ENCODE measurements around the gene LRRC36.

The LRRC36 gene

DNA sequence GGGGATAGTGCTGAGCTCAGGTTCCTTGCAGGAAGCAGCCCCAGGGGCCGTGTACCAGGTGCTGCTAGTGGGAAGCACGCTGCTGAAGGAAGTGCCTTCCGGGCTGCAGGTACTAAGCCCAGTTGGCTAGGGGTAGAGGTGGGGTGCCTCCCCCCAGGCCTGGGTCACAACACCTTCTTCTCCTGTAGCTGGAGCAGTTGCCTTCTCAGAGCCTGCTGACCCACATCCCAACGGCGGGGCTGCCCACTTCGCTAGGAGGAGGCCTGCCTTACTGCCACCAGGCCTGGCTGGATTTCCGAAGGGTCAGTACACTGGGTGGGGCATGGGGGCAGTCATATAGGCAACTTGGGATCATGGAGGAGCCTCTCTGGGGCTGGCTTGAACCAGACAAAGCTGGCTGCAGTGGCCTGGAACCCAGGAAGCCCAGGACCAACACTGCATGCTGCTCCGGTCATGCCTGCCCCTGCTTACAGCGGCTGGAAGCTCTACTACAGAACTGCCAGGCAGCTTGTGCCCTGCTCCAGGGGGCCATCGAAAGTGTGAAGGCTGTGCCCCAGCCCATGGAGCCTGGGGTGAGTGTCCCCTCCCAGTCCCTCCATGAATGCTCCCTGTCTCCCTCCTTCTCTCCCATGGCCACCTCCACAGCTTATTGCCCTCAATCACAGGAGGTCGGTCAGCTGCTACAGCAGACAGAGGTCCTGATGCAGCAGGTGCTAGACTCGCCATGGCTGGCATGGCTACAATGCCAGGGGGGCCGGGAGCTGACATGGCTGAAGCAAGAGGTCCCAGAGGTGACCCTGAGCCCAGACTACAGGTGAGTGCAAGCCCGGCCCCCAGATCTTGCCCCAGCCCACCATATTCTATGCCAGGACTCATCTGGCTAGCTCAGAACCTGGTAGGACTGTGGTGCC, 44.8 kb upstream of the LRRC36 start:
- Histone ChIP-seq H3K4me1 (ENCODE audit: low read length) (peaks cover 11% of the 10 kb centered on the region), H4K20me1 (ENCODE audit: insufficient read depth, low read length) (no peaks in the 10 kb centered on the region)
- no peak for TF ChIP-seq EZH2phosphoT487 (IDR thresholded peaks at IDR 0.05; ENCODE audit: low read depth)
- TF ChIP-seq, protein P1, sequence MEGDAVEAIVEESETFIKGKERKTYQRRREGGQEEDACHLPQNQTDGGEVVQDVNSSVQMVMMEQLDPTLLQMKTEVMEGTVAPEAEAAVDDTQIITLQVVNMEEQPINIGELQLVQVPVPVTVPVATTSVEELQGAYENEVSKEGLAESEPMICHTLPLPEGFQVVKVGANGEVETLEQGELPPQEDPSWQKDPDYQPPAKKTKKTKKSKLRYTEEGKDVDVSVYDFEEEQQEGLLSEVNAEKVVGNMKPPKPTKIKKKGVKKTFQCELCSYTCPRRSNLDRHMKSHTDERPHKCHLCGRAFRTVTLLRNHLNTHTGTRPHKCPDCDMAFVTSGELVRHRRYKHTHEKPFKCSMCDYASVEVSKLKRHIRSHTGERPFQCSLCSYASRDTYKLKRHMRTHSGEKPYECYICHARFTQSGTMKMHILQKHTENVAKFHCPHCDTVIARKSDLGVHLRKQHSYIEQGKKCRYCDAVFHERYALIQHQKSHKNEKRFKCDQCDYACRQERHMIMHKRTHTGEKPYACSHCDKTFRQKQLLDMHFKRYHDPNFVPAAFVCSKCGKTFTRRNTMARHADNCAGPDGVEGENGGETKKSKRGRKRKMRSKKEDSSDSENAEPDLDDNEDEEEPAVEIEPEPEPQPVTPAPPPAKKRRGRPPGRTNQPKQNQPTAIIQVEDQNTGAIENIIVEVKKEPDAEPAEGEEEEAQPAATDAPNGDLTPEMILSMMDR (IDR thresholded peaks at IDR 0.05; ENCODE audit: low read depth, low read length), result no peak

DNA sequence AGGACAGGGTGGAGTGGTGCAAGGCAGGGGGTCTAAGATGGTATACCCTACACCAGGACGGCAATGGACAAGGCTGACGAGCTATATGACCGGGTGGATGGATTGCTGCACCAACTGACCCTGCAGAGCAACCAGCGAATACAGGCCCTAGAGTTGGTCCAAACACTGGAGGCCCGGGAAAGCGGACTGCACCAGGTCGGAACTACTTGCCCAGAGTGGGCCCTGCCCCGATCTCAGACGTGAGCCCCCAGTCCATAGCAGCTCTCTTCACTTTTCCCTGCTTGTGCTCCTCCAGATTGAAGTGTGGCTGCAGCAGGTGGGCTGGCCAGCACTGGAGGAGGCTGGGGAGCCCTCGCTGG, 44.2 kb upstream of the LRRC36 start:
- TF ChIP-seq EZH2phosphoT487 (IDR thresholded peaks at IDR 0.05; ENCODE audit: low read depth), result no peak
- TF ChIP-seq, protein P1 (IDR thresholded peaks at IDR 0.05; ENCODE audit: low read depth, low read length), result no peak

More for the DNA sequence above, 44.8 kb upstream of the LRRC36 start:
- Histone ChIP-seq H3K4me2 (ENCODE audit: low read length) (no peak overlapping the region), H2AFZ (ENCODE audit: low read depth, low read length) (no peak overlapping the region), H3K9me3 (ENCODE audit: insufficient read depth, low read length) (no peaks in the 10 kb centered on the region), H3K27ac (ENCODE audit: low read length) (no peak overlapping the region), H3K36me3 (replicated peaks; ENCODE audit: low read depth, low read length) (no peaks in the 10 kb centered on the region), H3K79me2 (ENCODE audit: low read length) (peaks cover 15% of the 10 kb centered on the region), H3K27me3 (ENCODE audit: low read depth, low read length) (no peaks in the 10 kb centered on the region), H3K4me3 (ENCODE audit: low read length) (no peak overlapping the region), H3K9ac (ENCODE audit: low read length) (no peak overlapping the region)

DNA sequence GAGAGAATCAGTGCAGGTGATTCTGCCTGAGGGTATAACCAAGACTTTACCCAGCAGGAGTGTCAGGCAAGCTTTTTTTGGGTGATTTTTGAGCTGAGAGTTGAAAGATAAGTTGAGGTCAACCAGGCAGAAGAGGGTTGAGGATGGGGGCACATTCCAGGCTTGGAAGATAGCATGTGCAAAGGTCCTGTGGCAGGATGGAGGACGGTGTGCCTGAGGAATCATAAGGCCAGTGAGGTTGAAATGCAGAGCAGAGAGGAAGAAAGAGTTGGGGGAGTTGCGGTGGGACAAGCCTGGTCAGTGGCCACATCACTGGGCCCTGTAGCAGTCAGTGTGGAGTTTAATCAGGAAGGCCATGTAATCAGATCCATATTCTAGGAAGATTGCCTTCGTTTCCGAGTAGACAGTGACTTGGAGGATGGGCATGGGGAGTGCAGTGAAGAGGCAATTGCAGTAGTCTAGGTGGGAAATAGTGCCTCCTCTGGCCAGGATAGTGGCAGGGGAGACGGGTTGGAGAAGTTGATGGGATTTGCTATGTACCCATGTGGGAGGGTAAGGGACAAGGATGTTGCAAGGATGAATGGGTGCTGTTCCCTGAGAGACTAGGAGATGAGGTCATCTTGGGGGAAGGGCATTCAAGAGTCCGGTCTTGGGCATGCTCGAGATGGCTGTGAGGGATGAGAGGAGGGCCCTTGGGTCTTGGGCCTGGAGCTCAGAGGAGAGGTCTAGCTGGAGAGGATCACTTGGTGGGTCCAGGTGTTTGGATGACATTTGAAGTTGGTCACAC, 43.4 kb upstream of the LRRC36 start:
- TF ChIP-seq EZH2phosphoT487 (IDR thresholded peaks at IDR 0.05; ENCODE audit: low read depth), result no peak
- TF ChIP-seq, protein P1 (IDR thresholded peaks at IDR 0.05; ENCODE audit: low read depth, low read length), result no peak
- Histone ChIP-seq H4K20me1 (ENCODE audit: insufficient read depth, low read length) (no peaks in the 10 kb centered on the region), H3K36me3 (replicated peaks; ENCODE audit: low read depth, low read length) (no peaks in the 10 kb centered on the region), H3K4me2 (ENCODE audit: low read length) (no peak overlapping the region), H2AFZ (ENCODE audit: low read depth, low read length) (no peak overlapping the region), H3K4me3 (ENCODE audit: low read length) (no peak overlapping the region), H3K9me3 (ENCODE audit: insufficient read depth, low read length) (no peaks in the 10 kb centered on the region), H3K27me3 (ENCODE audit: low read depth, low read length) (no peaks in the 10 kb centered on the region), H3K9ac (ENCODE audit: low read length) (no peak overlapping the region), H3K27ac (ENCODE audit: low read length) (no peak overlapping the region), H3K4me1 (ENCODE audit: low read length) (peaks cover 6% of the 10 kb centered on the region), H3K79me2 (ENCODE audit: low read length) (peaks cover 5% of the 10 kb centered on the region)

More for the DNA sequence above, 44.2 kb upstream of the LRRC36 start:
- H3K27ac ChIP-seq (ENCODE audit: low read length), result no peak overlapping the region
- no peaks in the 10 kb centered on the region for H3K9me3 ChIP-seq (ENCODE audit: insufficient read depth, low read length)
- no peaks in the 10 kb centered on the region for H3K27me3 ChIP-seq (ENCODE audit: low read depth, low read length)
- no peaks in the 10 kb centered on the region for H3K36me3 ChIP-seq (replicated peaks; ENCODE audit: low read depth, low read length)
- H4K20me1 ChIP-seq (ENCODE audit: insufficient read depth, low read length), result no peaks in the 10 kb centered on the region
- peaks cover 11% of the 10 kb centered on the region for H3K4me1 ChIP-seq (ENCODE audit: low read length)
- peaks cover 13% of the 10 kb centered on the region for H3K79me2 ChIP-seq (ENCODE audit: low read length)
- no peak overlapping the region for H3K9ac ChIP-seq (ENCODE audit: low read length)
- no peak overlapping the region for H3K4me3 ChIP-seq (ENCODE audit: low read length)
- H2AFZ ChIP-seq (ENCODE audit: low read depth, low read length), result no peak overlapping the region
- H3K4me2 ChIP-seq (ENCODE audit: low read length), result no peak overlapping the region
